Cortex of kidney (tissue), 1 donor: ENCODE data around the gene KDM3B.
"Not testable (repeated sequence)": the region's sequence is repeated elsewhere in the genome, so short reads cannot be mapped to it uniquely, and the experiment has no call there.

Experiments used
- DNase-seq: peaks from one replicate; lab custom pipeline; 2025; lab: John Stamatoyannopoulos, UW

Gene KDM3B

GRCh38 chr5:138466900-138467710, 114.6 kb downstream of the KDM3B start:
- DNase-seq, result no peak

- no peak for DNase-seq
Measured at GRCh38 chr5:138467711-138468132, 115.2 kb downstream of the KDM3B start.

- no peak for DNase-seq
Measured at GRCh38 chr5:138468133-138468965, 115.9 kb downstream of the KDM3B start.

GRCh38 chr5:138468966-138469539, 116.6 kb downstream of the KDM3B start:
- no peak for DNase-seq

- DNase-seq, result no peak
Measured at GRCh38 chr5:138469540-138470321, 117.2 kb downstream of the KDM3B start.

GRCh38 chr5:138470322-138471051, 118.0 kb downstream of the KDM3B start:
- no peak for DNase-seq

GRCh38 chr5:138471052-138471361, 118.5 kb downstream of the KDM3B start:
- no peak for DNase-seq

- no peak for DNase-seq
Measured at GRCh38 chr5:138472353-138472752, 119.9 kb downstream of the KDM3B start.

GRCh38 chr5:138473151-138473550, 120.7 kb downstream of the KDM3B start:
- not testable (repeated sequence) for DNase-seq

- no peak for DNase-seq
Measured at GRCh38 chr5:138476918-138477317, 124.4 kb downstream of the KDM3B start.

GRCh38 chr5:138482638-138483037, 130.2 kb downstream of the KDM3B start:
- DNase-seq, result no peak
